ENCODE data around the gene CXCR1.
"Not testable (repeated sequence)": the region's sequence is repeated elsewhere in the genome, so short reads cannot be mapped to it uniquely, and the experiment has no call there.

Gene CXCR1

DNA sequence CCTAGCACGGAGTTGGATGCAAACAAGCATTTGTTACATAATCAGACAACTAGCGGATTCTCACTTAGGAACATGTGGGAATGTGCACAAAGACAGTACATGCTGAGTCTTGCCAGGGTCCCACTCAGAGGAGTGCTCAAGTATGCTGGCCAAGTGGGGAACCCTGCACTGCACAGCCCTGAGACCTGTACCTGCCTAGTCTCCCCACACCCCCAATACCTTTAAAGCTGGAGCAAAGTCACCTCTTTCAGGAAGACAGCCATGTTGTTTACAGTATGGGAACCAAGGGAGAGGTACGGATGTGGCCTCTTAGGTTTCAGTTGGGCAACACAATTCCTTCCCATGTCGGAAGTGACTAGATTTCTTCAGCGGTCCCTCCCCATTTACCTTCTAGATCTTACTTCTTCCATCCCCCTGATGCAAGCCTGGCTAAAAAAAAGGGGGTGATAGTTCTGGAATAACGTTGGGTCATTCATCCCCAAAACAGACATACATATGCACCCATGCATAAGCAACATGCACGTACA, 10.7 kb downstream of the CXCR1 start:
- DNase-seq = no peak

DNA sequence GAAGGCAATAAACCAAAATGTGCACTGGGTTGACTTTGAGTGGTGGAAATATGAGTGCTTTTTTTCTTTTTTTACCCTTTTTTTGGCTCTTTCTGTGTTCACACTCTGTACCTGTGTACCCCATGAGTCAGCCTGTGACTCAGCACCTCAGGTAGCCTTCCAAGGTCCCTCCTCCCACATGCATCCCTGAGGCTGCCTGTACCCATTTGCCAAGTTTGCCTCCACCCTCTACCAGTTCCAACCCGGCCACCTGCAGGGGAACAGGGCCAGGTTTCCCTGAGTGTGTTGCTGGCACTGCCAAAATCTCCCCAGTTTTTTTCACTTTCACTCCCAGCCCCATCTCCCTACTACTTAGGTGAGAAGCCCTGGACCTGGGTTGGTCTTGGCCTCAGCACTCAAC, 14.0 kb downstream of the CXCR1 start:
- DNase-seq = no peak

- DNase-seq = no peak
Measured at GRCh38 chr2:218152172-218152571, 14.6 kb downstream of the CXCR1 start.

- no peak for DNase-seq
Measured at GRCh38 chr2:218149848-218150440, 16.8 kb downstream of the CXCR1 start.

DNA sequence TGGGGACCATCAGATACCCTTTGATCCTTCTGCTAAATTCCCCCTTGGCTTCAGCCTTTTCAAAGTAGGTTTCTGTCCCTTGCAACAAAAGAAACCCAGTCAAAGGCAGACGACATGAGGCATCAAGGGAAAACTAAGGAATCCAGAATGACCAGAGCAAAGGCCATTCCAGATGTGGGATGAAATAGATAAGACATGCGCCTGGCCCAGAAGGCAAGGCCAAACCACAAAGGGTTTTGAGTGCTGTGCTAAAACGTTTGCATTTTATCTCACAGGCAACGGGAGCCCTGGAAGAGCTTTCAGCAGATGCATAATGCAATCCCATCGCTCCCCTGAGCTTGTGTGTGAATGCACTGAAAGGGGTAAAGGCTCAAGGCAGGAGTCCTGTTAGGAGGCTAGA, 17.7 kb downstream of the CXCR1 start:
- DNase-seq = no peak

GRCh38 chr2:218146056-218146455, 20.7 kb downstream of the CXCR1 start:
- no peak for DNase-seq

GRCh38 chr2:218145124-218145523, 21.6 kb downstream of the CXCR1 start:
- DNase-seq = no peak

DNA sequence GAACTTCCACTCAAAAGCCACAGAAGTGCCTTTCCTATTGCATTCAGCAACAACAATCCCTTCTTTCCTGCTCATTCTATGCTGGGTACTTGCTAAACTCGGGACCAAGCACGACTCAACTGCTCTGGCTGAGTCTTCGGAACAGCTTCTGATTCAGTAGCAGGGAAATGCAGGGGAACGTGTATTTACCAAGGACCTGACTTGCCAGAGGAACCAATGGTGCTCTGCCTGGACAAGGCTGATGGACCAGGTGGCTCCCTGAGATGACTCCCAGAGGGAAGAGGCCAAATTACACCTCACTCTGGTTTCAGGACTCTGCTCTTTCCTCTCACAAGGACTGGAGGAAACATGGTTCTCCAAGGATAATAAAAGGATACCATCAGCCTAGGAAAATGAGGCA, 28.7 kb downstream of the CXCR1 start:
- no peak for DNase-seq

GRCh38 chr2:218137514-218137913, 29.2 kb downstream of the CXCR1 start:
- DNase-seq = no peak

DNA sequence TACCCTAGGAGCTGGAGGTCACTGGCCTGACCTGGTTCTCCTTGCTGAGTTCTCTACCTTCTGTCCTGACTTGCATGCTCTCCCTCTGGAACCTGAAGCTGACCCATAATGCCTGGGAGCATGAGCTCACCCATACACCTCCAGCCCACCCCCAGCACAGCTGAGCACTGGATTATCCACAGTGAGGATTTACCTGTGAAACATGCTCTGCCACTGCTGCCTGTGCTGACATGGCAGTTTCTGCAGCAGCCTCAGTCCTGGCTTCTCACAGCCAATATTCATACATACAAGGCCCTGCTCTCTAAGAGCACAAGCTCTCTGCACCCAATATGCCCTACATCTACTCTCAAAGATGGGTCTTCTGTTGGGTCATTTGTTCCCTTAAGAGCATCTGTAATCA, 35.9 kb downstream of the CXCR1 start:
- DNase-seq = no peak

- no peak for DNase-seq
Measured at GRCh38 chr2:218130377-218130776, 36.4 kb downstream of the CXCR1 start.

- no peak for DNase-seq
Measured at GRCh38 chr2:218129458-218130135, 37.2 kb downstream of the CXCR1 start.

- DNase-seq = no peak
Measured at GRCh38 chr2:218128781-218129457, 37.8 kb downstream of the CXCR1 start.

GRCh38 chr2:218127929-218128455, 38.8 kb downstream of the CXCR1 start:
- DNase-seq = no peak

DNA sequence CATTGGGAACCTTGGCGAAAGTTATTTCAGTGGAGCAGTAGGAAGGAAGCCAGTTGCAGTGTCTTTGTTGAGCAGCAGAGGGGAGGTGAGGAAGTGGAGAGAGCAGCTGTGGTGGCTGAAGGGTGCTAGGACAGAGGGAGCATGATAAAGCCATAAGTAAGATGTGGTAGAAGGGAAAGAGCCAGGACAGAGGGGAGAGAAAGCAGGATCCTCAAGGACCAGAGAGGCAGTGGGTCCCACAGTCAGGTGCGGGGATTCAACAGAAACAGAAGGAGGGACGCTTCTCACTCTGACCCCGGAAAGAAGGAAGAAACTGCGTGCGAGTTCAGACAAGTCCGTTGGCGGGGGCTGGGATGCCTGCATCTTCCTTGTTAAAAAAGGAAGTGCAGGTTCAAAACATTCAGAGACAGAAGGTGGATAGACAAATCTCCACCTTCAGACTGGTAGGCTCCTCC, 41.1 kb downstream of the CXCR1 start, which contains the start of gene CXCR2:
Gene CXCR2, plus strand, starts transcription at position 403 of the 455 bp plus-strand sequence. CDS start 8,774 bp downstream, outside the sequence.
- no peak for DNase-seq

GRCh38 chr2:218125095-218125494, 41.7 kb downstream of the CXCR1 start:
- DNase-seq = no peak

DNA sequence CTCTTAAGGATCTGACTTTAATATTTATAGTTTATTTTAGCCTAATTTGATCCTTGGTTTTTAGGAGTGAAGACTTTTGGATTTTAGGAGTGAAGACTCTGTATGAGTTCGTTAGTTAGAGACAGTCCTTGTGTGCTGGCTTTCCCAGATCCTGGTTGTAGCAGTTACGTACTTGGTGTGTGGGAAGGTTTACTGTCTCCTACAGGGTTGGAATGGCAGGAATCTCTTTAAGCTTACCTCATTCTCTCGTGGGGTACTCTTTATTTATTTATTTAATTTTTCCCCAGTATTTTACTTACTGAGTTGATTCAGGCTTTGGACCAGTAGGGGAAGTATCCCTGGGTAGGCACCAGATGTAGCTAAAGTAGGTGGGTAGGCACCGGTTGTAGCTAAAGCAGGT, 42.8 kb downstream of the CXCR1 start:
- DNase-seq = no peak

- DNase-seq = not testable (repeated sequence)
Measured at GRCh38 chr2:218122286-218122685, 44.5 kb downstream of the CXCR1 start.

GRCh38 chr2:218121789-218122188, 45.0 kb downstream of the CXCR1 start:
- not testable (repeated sequence) for DNase-seq
